Raji (cell line): ENCODE measurements around the gene ANKRD66.

Source experiments
- POLR2A ChIP-seq: IDR thresholded peaks from 2 replicates; pipeline ENCODE4 v1.6.1; 2011; ENCODE audit warnings: low read depth, low read length, control low read depth; ENCODE audit not compliant: insufficient read depth

ANKRD66 gene

DNA sequence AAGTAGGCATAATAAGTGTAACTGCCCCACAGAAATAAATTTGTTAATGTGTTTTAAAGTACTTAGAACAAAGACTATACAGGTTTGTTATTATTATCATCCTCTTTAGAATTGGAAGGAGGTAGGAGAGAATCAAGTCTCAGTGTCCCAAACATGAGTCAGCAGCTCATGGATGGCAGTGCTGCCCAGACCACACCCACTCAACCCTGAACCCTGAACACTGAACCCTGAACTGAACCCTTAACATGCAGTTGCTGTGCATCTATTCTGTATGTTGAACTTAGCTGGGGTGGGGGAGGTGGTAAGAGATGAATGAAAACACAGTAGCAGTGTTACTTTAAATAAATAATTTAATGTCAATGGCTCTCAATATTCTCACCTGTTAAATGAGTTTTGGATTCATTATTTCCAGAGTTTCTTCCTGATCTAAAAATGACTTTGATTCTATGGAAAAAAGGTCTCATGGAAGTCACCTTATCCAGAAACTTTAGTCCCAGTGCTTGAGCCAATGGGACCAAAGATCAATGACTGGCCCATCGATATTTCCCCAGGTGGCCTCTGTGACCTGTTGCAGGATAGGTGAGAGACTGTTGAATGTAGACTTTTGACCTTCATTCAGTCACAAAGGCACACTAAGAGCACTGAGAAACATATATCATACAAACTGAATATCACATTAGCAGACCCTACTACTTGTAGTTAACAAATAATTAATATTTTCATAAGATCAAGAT lies 3.1 kb upstream of the ANKRD66 start:
- TF ChIP-seq POLR2A, result no peak

DNA sequence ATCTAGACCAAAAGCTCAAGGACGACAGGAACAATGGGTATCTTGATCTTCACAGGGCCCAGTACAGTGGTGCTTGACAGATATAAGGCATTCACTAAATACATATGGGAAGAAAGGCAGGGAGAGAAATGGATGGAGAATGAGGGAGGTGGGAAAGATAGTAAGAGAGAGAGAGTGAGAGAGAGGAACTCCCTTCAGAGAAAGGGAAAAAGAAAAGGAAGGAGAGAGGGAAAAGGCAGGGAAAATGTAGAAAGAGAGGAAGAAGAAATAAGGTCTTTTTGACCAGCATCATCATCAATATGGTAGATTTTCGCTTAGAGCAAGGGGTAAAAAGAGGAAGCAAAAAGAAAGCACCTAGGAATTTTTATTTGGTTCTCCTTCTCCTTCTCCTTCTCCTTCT lies 760 bp upstream of the ANKRD66 start:
- no peak for TF ChIP-seq POLR2A

DNA sequence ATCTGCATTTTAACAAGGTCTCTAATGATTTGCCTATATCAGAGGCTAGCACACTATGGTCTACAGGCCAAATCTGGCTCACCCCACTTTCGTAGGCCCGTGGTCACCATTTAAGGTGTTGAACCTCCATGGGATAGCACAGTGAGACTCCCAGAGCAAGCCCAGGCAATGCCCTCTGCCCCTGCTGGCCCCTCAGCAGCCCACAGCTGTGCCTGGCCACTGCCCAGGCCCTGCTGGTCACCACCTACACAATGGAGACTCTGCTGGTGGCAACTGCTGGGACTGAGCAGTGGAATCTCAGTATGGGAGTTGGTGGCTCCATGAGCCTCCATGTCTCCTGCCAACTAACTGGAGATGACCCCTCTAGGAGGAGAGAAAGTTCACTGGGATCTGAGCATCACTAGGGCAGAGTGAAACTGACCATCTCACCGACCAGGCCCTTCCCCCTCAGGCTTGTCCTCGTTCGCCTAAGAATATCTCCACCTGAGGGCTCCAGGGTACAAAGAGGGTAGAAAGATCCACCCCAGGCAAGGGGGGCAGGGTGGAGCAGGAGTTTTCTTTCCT lies 2.3 kb downstream of the ANKRD66 start:
- TF ChIP-seq POLR2A, result no peak

DNA sequence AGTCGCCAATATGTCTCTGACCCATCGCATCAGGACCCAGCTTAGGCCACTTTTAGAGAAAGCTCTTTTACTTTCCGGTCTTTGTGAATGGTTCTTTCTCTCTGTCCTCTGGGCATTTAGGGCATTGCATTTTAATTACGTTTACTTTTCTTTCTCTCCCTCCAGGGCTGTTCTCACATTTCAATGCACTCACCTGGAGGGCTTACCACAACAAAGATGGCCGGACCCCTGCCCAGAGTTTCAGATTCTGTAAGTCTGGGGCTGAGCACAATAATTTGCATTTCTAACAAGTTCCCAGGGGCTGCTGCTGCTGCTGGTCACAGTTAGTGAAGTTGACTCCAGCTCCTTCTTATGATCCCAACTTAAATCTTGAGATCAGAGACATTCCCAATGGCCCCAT lies 3.0 kb downstream of the ANKRD66 start:
- no peak for TF ChIP-seq POLR2A

DNA sequence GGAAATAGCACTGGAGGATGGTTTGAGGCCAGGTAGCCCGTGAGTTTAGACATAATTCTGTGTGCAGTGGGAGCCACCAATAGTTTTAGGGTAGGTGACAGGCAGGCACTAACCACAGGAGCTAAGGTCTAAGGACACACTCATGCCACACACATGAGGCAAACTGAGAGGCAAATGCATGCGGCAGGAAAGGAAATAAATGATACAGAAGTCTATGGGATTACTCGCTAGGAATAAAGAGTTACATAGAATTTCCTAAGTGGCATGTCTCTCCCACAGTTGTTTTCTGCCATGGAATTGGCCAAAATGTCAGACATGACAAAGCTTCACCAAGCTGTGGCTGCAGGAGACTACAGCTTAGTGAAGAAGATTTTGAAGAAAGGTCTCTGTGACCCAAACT lies 4.9 kb downstream of the ANKRD66 start:
- TF ChIP-seq POLR2A, result no peak

DNA sequence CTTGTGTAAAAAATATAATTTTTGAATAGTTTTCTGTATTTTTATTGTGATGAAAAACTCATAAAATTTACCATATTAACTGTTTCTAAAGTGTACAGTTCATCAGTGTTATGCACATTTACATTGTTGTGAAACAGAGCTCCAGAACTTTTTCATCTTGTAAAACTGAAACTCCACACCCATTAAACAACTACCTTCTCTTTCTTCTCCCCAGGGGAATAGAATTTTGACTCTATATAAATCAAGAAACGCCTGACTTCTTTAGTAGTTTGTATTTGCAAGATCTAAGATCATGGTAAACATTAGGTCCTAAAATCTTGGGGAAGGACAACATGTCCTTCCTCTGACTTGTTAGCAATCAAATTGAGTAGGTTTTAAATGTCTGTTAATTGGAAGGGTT lies 9.1 kb downstream of the ANKRD66 start:
- no peak for TF ChIP-seq POLR2A

DNA sequence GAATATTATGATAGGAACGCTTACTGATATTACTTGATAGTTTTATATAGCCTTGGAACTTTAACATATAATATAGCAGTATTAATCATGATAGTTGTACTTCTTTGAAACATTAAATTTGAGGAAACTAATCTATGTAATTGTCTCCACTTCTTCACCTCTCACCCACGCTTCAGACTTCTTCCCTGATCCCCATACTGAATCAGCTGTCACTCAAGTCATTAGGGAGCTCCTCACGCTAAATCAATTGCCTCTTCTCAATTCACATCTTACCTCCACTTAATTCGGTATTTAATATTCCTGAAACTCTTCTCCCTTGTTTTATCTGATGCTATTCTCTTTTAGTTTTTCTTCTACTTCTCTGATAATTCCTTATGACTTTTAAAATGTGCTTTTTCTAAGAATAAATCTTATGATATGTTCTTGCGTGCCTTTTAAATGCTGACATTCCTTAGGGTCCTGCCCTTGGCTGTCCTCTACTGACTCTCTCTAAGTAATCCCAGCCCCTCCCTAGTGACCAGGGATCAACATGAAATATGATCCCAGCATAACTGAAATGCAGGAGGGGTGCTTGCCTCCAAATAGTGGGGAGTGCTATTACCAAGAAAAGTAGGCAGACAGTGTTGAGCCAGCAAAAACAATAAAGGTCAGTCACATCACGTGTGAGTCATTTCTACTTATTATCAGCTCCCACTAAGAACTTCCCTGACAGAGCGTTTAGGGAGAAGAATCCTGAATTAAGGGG lies 9.9 kb downstream of the ANKRD66 start:
- TF ChIP-seq POLR2A, result no peak

DNA sequence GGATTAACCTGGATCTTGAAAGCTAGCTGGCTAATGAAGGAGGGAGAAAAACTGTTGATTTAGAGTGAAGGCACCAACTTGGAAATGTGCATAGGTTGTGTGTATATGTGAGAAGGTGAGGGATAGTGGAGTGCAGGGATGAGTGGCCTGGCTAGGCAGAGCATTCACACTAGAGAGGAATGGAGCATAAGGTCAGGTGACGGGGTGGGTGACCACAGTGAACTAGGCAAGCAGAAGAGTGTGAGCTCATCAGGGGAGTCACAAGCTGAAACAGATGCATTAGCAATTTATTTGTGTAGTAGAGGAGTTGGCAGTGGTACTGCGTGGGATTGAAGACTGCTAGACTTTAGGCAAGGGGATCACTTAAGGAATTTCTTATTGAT lies 10.5 kb downstream of the ANKRD66 start:
- no peak for TF ChIP-seq POLR2A

DNA sequence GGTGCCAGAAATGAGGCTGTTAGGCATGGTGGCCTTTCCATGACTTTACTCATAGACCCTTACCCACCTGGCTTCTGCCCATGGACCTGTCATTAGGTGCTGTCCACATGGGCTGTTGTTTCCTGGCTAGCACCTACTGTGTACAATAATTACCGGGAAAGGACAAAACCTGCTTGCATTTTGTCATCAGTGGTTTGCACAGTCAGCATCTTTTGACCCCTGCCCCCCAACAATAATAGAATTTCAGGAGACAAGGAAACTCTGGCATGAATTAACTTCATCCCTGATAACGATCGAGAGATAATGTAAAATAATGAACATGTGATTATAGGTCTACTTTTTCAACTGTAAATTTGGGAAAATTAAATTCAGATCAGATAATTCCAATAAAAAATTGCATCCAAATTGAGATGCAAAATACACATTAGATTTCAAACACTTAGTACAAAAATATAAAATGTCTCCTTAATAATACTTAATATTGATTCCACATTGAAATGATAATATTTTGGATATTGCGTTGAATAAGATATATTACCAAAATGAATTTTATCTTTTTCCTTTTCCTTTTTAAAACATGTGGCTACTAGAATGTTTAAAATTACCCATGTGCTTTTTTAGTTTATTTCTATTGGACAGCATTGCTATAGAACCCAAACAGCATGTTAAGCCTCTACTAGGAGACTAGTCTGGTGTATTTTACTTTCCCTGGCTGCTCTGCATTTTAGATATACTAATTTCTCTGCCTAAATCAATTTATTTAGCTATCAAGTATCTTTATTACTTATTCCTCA lies 12.4 kb downstream of the ANKRD66 start:
- TF ChIP-seq POLR2A, result no peak

DNA sequence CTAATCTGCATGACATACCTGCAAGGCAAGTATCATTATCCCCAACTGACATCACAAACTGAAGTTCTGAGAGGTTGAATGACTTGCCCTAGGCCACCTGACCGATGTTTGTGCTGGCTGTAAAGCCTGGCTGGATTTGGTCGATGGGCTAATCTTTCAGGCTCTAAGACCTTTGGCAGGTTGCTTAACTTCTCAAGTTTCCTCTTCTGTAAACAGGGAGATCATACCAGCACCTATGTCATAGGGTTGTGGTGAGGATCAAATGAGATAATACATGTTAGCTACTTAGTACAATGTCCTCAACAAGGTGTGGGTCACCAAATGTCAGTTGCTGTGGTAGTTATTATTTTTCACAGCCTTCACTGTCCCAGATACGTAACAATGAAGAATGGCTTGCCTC lies 14.2 kb downstream of the ANKRD66 start:
- TF ChIP-seq POLR2A, result no peak

DNA sequence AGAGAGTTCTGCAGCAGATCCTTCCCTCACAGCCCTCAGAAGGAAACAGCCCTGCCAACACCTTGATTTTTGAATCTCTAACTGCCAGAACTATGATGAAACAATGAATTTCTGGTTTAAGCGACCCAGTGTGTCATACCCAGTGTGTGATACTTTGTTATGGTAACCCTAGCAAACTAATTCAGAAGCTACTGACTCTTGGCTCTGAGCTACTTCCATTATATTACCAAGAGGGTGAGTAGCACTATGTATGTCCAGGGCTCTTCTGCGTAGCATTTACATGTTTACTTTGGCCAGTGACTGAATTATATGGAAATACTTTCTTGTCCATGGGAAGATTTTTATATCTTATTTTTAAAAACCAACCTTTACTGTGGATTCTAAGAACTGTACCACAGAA lies 16.7 kb downstream of the ANKRD66 start:
- TF ChIP-seq POLR2A, result no peak

DNA sequence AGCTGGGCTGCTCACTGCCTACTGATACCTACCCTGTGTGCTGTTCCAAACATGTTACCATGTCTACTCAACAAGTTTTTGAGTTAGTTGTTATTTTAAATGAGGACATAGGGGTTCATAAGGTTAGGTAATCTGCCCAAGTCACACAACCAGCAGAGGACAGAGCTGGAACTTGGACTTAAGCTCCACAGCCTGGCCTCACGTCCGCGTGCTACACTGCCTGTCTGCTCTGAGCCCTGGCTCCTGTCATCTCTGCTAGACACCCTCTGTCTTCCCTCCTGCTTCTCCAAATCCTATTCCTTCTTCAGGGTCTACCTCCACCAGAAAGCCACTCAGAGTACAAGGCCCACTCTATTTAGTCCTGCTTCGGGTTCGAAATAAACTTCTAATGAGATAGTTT lies 18.2 kb downstream of the ANKRD66 start:
- no peak for TF ChIP-seq POLR2A

DNA sequence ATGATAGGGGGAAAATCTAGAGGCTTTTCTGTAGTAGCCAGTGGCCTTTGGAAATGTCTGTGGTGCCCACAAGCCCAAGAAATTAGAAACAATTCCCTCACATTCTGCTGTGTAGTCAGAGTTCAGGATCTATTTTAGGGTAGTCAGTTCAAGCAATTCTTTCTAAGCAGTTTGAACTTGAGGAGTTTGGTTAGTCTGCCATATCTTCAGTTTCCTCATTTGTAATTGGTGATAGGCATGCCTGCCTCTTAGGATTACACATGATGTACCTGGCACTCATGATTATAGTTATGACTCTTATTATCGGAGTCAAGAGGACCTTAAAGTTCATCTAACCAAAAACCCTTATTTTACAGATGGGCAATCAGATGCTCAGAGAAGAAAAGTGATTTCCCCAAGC lies 25.3 kb downstream of the ANKRD66 start:
- TF ChIP-seq POLR2A, result no peak

DNA sequence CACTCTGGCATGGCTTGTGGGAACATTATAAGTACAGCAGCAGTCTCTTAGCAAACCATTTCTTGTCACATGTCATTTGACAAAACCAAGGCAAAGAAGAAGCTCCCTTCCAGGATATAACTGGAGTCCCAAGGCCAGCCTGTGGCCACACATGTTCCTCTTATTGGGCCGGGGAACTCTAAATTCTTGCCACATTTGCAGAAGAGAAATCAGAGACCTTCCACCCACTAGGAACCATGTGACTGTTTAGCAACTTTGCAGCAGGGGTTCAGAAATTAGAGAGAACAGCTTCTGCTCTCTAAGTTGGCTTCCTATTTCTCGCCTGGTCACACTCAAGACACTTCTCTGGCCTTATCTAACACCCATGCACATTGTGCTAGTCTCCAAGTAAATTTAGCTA lies 26.0 kb downstream of the ANKRD66 start:
- no peak for TF ChIP-seq POLR2A

DNA sequence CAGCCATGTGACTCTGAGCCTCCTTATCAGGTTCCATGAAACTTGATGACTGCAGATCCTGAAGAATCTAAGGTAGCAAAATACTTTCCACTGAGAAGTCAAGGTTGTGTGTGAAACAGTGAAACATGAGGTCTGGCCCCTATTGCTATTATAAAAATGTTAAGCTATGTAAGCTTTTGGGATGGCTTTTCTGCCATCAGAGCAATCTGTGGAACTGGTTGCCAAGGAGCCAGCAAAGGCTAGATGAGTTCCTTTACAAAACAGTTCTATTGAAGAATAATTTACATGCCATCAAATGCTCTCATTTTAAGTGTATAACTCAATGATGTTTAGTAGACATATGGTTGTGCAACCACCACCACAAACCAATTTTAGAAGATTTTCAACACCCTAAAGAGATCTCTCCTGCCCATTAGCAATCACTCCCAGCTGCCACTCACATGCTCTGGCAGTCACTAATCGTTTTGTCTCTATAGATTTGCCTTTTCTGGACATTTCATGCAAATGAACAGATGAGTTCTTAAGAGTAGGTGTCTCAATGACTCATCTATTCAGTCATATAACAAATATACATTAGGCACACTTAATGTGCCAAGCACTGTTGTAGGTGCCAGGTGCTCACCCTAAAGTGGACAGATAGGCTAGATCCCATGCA lies 26.6 kb downstream of the ANKRD66 start:
- TF ChIP-seq POLR2A, result no peak
